GM06990 (cell line): ENCODE data around the gene CBFA2T3.

ENCODE experiments used
- DNase-seq: peaks from one replicate; pipeline ENCODE4 v3.0.0-alpha.2; 2011; ENCODE audit not compliant: insufficient read length; ENCODE audit errors: extremely low read depth
- H3K27me3 ChIP-seq: replicated peaks from 2 replicates; pipeline ENCODE4 v1.6.0; 2011; ENCODE audit warnings: low read length; ENCODE audit not compliant: control insufficient read depth, insufficient read depth
- H3K36me3 ChIP-seq: 2 replicates; pipeline ENCODE4 v1.5.1; 2011; ENCODE audit warnings: low read length; ENCODE audit not compliant: control insufficient read depth, insufficient read depth
- H3K4me3 ChIP-seq: replicated peaks from 2 replicates; pipeline ENCODE4 v1.5.1; 2011; ENCODE audit warnings: low read depth, mild to moderate bottlenecking, control low read depth, low read length
- CTCF ChIP-seq: IDR thresholded peaks from 2 replicates; pipeline ENCODE4 v1.5.1; 2011; ENCODE audit warnings: low read length, control low read depth, mild to moderate bottlenecking, inconsistent platforms; ENCODE audit not compliant: insufficient read depth, poor library complexity, severe bottlenecking

CBFA2T3 gene

GRCh38 chr16:88951989-88952388 lies 25.0 kb downstream of the CBFA2T3 start:
- H3K27me3 ChIP-seq: no peaks in the 10 kb centered on the region
- H3K4me3 ChIP-seq: no peak overlapping the region
- no peak for DNase-seq
- TF ChIP-seq CTCF: no peak
- peaks cover 1% of the 10 kb centered on the region for H3K36me3 ChIP-seq

GRCh38 chr16:88951501-88951900 lies 25.5 kb downstream of the CBFA2T3 start:
- DNase-seq: no peak
- no peak for TF ChIP-seq CTCF
- Histone ChIP-seq H3K27me3 (no peaks in the 10 kb centered on the region), H3K36me3 (peaks cover 1% of the 10 kb centered on the region), H3K4me3 (no peak overlapping the region)

- no peak overlapping the region for H3K4me3 ChIP-seq
- no peaks in the 10 kb centered on the region for H3K27me3 ChIP-seq
- no peak for TF ChIP-seq CTCF
- DNase-seq: no peak
- peaks cover 1% of the 10 kb centered on the region for H3K36me3 ChIP-seq
Observed at GRCh38 chr16:88948781-88949490, 28.1 kb downstream of the CBFA2T3 start.

GRCh38 chr16:88945473-88945872 lies 31.5 kb downstream of the CBFA2T3 start:
- H3K4me3 ChIP-seq: no peak overlapping the region
- DNase-seq: no peak
- peaks cover 2% of the 10 kb centered on the region; the same call in 1 of the 2 replicates for H3K36me3 ChIP-seq
- no peak for TF ChIP-seq CTCF
- no peaks in the 10 kb centered on the region for H3K27me3 ChIP-seq

- Histone ChIP-seq H3K4me3 (no peak overlapping the region), H3K27me3 (no peaks in the 10 kb centered on the region)
- no peak for TF ChIP-seq CTCF
Observed at GRCh38 chr16:88943741-88944140, 33.3 kb downstream of the CBFA2T3 start.

More at GRCh38 chr16:88943741-88944140, 33.3 kb downstream of the CBFA2T3 start:
- H3K36me3 ChIP-seq: peaks cover 2% of the 10 kb centered on the region; the same call in 1 of the 2 replicates
- DNase-seq: no peak
